ENCODE measurements around the gene PSMD3. TPM values are rescaled to one million over a fixed set of nuclear protein-coding genes. Genes with fewer than 3 reads are reported as not detected.

PSMD3 gene
- total RNA-seq, 1 donor from 2014 or later = 138 TPM

Other genes with a start within 250 kb of the PSMD3 start
- 0.04 TPM in 1 of 2 replicates, not detected in the other for gene GRB7, start 242.9 kb upstream of the PSMD3 start, total RNA-seq
- gene IKZF3, start 116.5 kb upstream of the PSMD3 start, total RNA-seq = not detected in 2 replicates
- gene ZPBP2, start 112.6 kb upstream of the PSMD3 start, total RNA-seq = not detected in 2 replicates
- 2.2 and 3.1 TPM in 2 replicates for gene GSDMB, start 62.2 kb upstream of the PSMD3 start, total RNA-seq
- 25.7 and 26.6 TPM in 2 replicates for gene ORMDL3, start 53.2 kb upstream of the PSMD3 start, total RNA-seq
- not detected in 2 replicates for gene LRRC3C, start 53.1 kb upstream of the PSMD3 start, total RNA-seq
- not detected in 2 replicates for gene GSDMA, start 17.8 kb upstream of the PSMD3 start, total RNA-seq
- 0.92 and 1.8 TPM in 2 replicates for gene CSF3, start 34.6 kb downstream of the PSMD3 start, total RNA-seq
- gene MED24, start 73.6 kb downstream of the PSMD3 start, total RNA-seq = 38.7 and 71.2 TPM in 2 replicates
- gene THRA, start 82.2 kb downstream of the PSMD3 start, total RNA-seq = 14.2 and 26.4 TPM in 2 replicates
- 0.73 and 0.78 TPM in 2 replicates for gene NR1D1, start 119.8 kb downstream of the PSMD3 start, total RNA-seq
- 29.9 and 43.4 TPM in 2 replicates for gene MSL1, start 141.2 kb downstream of the PSMD3 start, total RNA-seq
- 23.8 and 28.7 TPM in 2 replicates for gene CASC3, start 159.7 kb downstream of the PSMD3 start, total RNA-seq
- 0.46 and 0.99 TPM in 2 replicates for gene RAPGEFL1, start 196.7 kb downstream of the PSMD3 start, total RNA-seq
- 6.3 and 6.6 TPM in 2 replicates for gene WIPF2, start 238.5 kb downstream of the PSMD3 start, total RNA-seq